NCI-H2227 (cell line): ENCODE results near the gene SLC35E3.

ENCODE experiments used
- DNase-seq: peaks from one replicate; lab custom pipeline; 2025; ENCODE audit not compliant: unreplicated experiment; lab: John Stamatoyannopoulos, UW

The SLC35E3 gene

GRCh38 chr12:68769941-68770340 is 24.0 kb downstream of the SLC35E3 start:
- DNase-seq, result no peak

DNA sequence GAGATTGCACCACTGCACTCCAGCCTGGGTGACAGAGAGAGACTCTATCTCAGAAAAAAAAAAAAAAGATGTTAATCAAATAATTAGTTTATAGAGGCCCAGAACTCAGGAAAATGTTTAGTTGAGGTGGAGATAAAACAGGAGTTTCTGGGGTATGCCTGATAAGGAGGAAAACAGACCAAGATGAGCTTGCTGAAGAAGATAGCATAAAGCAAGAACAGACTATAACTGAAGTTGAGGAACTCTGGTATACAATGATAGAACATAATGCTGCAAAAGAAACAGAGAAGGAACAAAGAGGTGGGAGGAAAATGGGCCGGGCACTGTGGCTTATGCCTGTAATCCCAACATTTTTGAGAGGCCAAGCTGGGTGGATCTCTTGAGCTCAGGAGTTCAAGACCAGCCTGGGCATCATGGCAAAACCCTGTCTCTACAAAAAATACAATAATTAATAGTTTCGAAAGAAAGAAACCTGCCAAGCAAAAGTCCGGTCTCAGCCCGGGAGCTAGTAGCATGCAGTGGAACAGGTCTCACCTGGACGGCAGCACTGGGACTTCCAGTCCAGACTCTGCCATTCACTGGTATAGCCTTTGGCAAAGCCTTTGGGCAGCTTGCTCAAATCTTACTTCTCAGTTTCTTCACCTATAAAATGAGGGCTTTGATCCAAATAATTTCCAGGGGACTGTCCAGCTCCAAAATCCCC is 25.4 kb downstream of the SLC35E3 start:
- DNase-seq, result no peak

DNA sequence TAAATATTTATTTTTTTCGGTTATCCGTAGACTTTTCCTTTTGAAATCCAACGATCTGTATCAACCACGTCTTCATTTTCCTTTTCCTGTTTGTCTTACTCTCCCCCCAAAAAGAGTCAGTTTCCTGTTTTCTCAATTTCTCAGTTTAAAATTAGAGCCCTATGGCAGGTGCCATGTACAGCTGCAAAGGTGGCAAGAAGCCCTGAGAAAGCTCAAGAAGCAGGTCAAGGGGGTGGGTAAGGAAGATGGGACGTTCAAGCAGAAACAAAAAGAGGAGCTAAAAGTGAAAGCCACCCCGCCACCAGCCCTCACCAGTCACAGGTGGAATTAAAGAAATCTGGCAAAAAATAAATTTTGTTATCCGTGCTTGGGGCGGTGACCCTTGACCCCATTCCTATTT is 26.7 kb downstream of the SLC35E3 start:
- DNase-seq, result no peak

- no peak for DNase-seq
These were observed 27.6 kb downstream of the SLC35E3 start for GRCh38 chr12:68773582-68773981.

DNA sequence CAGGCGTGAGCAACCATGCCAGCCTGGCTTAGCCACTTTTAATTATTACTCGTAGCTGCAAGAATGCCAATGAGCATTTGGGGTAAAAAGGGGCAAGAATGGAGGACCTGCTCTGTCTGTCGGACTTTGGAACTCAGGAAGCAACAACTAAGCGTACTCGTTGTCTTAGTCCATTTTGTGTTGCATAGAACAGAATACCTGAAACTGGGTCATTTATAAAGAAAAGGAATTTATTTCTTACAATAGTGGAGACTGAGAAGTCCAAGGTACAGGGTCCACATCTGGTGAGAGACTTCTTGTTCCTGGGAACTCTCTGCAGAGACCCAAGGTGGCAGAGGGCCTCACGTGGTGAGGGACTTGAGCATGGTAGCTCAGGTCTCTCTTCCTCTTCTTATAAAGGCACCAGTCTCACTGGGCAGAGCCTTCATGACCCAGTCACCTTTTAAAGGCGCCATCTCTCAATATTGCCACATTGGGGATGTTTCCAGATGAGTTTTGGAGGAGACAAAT is 29.2 kb downstream of the SLC35E3 start:
- DNase-seq, result no peak

DNA sequence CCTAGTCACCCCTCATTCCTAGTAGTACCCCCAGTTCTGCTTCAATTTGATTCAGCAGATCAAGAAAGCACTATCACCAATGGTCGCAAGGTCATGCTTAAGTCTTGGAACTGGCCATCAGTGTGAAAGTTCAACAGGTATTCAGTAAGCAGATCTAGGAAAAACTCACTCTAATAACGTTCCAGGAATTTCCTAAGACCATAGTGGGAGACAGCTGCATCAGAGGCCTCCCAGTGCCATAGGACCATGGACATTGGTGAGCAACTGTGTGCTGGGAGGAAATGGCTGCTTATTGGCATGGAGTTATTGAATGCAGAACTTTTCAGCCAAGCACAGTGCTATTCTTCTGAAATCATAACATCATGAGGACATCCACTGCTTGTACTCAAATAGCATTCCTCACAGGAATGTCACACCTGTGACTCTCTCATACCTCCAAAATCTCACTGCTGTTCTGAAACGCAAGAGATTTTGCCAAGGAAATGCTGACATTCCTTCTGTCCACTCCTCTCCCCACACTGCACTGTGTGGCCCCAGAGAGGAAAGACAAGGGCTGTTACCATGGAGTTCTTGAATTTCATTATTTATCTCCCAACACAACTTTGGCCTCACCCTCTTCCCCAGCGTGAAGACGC is 31.1 kb downstream of the SLC35E3 start:
- no peak for DNase-seq

- DNase-seq, result no peak
These were observed 33.3 kb downstream of the SLC35E3 start for GRCh38 chr12:68779280-68779679.

GRCh38 chr12:68780731-68781130 is 34.8 kb downstream of the SLC35E3 start:
- no peak for DNase-seq

DNA sequence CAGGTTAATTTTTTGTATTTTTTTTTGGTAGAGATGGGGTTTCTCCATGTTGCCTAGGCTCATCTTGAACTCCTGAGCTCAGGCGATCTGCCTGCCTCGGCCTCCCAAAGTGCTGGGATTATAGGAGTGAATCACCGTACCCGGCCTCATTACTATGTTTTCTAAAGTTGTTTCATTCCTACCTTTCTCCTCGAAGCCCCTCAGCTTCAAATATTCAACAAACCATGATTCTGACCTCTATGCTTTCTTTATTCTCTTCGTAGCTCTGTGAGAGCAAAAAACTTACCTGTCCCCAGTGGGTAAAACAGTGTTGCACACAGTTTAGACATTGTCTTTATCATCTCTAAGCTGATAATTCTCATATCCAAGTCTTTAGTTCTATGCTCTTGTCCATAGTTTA is 35.8 kb downstream of the SLC35E3 start:
- no peak for DNase-seq

- no peak for DNase-seq
These were observed 38.0 kb downstream of the SLC35E3 start for GRCh38 chr12:68784015-68784414.

DNA sequence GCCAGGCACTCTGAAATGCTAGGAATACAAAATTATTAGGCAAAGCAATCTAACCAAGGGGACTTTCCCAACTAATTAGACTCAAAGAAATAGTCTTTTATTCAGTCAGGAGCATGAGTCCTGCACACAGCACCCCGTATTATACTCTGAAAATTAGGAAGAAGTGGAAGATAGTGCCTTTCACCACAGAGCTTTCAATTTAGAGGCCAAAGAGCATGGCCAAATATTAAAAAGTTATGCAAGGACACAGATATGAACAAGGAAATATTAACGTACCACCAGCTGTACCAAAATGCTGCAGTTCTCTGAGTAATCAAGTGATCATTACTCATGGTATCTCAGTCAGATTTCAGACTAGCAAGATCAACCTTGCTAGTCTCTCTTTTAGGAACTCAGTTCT is 39.4 kb downstream of the SLC35E3 start:
- no peak for DNase-seq

GRCh38 chr12:68785823-68786222 is 39.8 kb downstream of the SLC35E3 start:
- no peak for DNase-seq

GRCh38 chr12:68786929-68787328 is 41.0 kb downstream of the SLC35E3 start:
- no peak for DNase-seq

DNA sequence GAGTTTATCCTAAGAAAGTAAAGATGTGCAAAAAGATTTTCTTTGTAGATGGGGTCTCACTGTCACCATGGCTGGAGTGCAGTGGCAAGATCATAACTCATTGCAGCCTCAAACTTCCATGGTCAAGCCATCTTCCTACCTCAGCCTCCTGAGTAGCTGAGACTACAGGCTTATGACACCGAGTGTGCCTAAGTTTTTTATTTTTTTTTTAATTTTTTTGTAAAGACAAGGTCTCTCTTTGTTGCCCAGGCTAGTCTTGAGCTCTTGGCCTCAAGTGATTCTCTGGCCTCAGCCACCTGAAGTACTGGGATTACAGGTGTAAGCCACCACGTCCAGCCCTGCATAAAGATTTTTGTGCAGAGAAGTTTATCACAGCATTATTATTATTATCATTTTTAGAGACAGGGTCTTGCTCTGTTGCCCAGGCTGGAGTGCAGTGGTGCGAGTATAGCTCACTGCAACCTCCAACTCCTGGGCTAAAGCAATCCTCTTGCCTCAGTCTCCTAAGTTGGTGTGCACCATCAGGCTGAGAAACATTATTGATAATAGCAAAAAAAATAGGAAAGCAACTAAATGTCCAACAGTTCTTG is 42.7 kb downstream of the SLC35E3 start:
- DNase-seq, result no peak

GRCh38 chr12:68789144-68789878 is 43.3 kb downstream of the SLC35E3 start:
- DNase-seq, result no peak

GRCh38 chr12:68790081-68790951 is 44.3 kb downstream of the SLC35E3 start:
- no peak for DNase-seq

DNA sequence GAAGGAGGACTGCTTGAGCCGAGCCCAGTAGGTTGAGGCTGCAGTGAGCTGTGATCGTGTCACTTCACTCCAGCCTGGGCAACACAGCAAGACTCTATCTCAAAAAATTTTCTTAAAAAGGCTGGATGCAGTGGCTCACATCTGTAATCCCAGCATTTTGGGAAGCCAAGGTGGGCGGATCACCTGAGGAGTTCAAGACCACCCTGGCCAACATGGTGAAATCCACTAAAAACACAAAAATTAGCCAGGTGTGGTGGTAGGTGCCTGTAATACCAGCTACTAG is 44.9 kb downstream of the SLC35E3 start:
- DNase-seq, result no peak

GRCh38 chr12:68791897-68792481 is 46.0 kb downstream of the SLC35E3 start:
- DNase-seq, result no peak

- DNase-seq, result peak; percentile 29
These were observed 47.0 kb downstream of the SLC35E3 start for GRCh38 chr12:68792952-68793351.

- DNase-seq, result no peak
These were observed 47.5 kb downstream of the SLC35E3 start for GRCh38 chr12:68793436-68793835.
